T-cell (primary cell): ENCODE results near the gene SYTL1. TPM values are rescaled to one million over a fixed set of nuclear protein-coding genes. Genes with fewer than 3 reads are reported as not detected.
A peak's percentile ranks its signal among the peaks of the same experiment; 100 is the strongest.

ENCODE experiments used
- ATAC-seq, 4 experiments: fragments of 200-7000 bp in 3 of 4; fragments of 150-1000 bp in 1 of 4; cut with Tn5 transposase; replicated peaks in 1 of 4; 1 replicate in 3 of 4; 2 replicates in 1 of 4; pipeline ENCODE4 v1.10.0; 2021; ENCODE audit warnings: moderate library complexity in 3 of 4, mild to moderate bottlenecking in 2 of 4, moderate number of reproducible peaks in 1 of 4
- CTCF ChIA-PET, 2 donors: fragments of 300-600 bp; sonication (Branson Sonifier 250); formaldehyde crosslinking; loops; one replicate each; lab custom pipeline; 2022; ENCODE audit warnings: antibody characterized with exemption in 2 of 2; lab: Charles Lee
- POLR2A ChIA-PET, 2 donors: fragments of 300-600 bp; sonication (Branson Sonifier 250); formaldehyde crosslinking; loops; one replicate each; lab custom pipeline; 2022; ENCODE audit warnings: antibody characterized with exemption in 2 of 2; lab: Charles Lee
- DNase-seq, 35 experiments: peaks; one replicate each; pipeline versions ENCODE4 v3.0.0 to v3.0.0-alpha.2; 2013 to 2023
- H3K27ac ChIP-seq: one replicate; pipeline ENCODE4 v1.5.1; 2013; ENCODE audit warnings: low read length
- H3K27me3 ChIP-seq, 2 experiments: replicated peaks in 1 of 2; 1 replicate in 1 of 2; 2 replicates in 1 of 2; pipeline versions ENCODE4 v1.6.1 to v1.7.0; 2013; ENCODE audit warnings: low read length in 1 of 2, mixed read lengths in 1 of 2; ENCODE audit not compliant: control insufficient read depth in 2 of 2, insufficient read depth in 2 of 2; ENCODE audit errors: extremely low read depth in 1 of 2
- H3K36me3 ChIP-seq, 2 donors: 1 replicate in 1 of 2; 2 replicates in 1 of 2; pipeline versions ENCODE4 v1.6.1 to v1.7.0; 2013; ENCODE audit warnings: low read length in 1 of 2; ENCODE audit not compliant: control insufficient read depth in 2 of 2, insufficient read depth in 1 of 2; ENCODE audit errors: extremely low read depth in 1 of 2
- H3K4me1 ChIP-seq, 2 experiments: 1 replicate in 1 of 2; 2 replicates in 1 of 2; pipeline versions ENCODE4 v1.6.1 to v1.7.0; 2013; ENCODE audit warnings: low read length in 2 of 2, mixed read lengths in 1 of 2; ENCODE audit not compliant: insufficient read depth in 2 of 2, control insufficient read depth in 1 of 2; ENCODE audit errors: extremely low read depth in 1 of 2
- H3K4me3 ChIP-seq, 2 donors: 1 replicate in 1 of 2; 2 replicates in 1 of 2; pipeline versions ENCODE4 v1.5.1 to v1.7.0; 2013; ENCODE audit warnings: mild to moderate bottlenecking in 2 of 2, low read length in 1 of 2, moderate library complexity in 1 of 2; ENCODE audit not compliant: control insufficient read depth in 1 of 2; ENCODE audit errors: extremely low read depth in 1 of 2
- H3K9me3 ChIP-seq: 2 replicates; pipeline ENCODE4 v1.7.0; 2013
- H3K27ac Mint-ChIP-seq, 2 donors: one replicate each; pipeline ENCODE4 v1.8.0; 2020 to 2021; ENCODE audit warnings: mild to moderate bottlenecking in 2 of 2, mixed read lengths in 2 of 2
- H3K27me3 Mint-ChIP-seq, 2 donors: one replicate each; pipeline ENCODE4 v1.8.0; 2021 to 2022; ENCODE audit warnings: mixed read lengths in 2 of 2
- H3K36me3 Mint-ChIP-seq: one replicate; pipeline ENCODE4 v1.8.0; 2021; ENCODE audit warnings: mixed read lengths
- H3K4me1 Mint-ChIP-seq, 3 donors: one replicate each; pipeline ENCODE4 v1.8.0; 2020 to 2022; ENCODE audit warnings: mixed read lengths in 3 of 3, mild to moderate bottlenecking in 1 of 3
- H3K4me3 Mint-ChIP-seq, 3 donors: one replicate each; pipeline ENCODE4 v1.8.0; 2020 to 2022; ENCODE audit warnings: mild to moderate bottlenecking in 3 of 3, mixed read lengths in 3 of 3, moderate library complexity in 3 of 3
- H3K9me3 Mint-ChIP-seq, 3 donors: one replicate each; pipeline ENCODE4 v1.8.0; 2020 to 2022; ENCODE audit warnings: mixed read lengths in 3 of 3
- WGBS: methylation state at CpG from one replicate; pipeline ENCODE4 v1.1.5; 2013; ENCODE audit warnings: missing lambda C conversion rate; ENCODE audit not compliant: insufficient coverage; 5-methylcytosine and 5-hydroxymethylcytosine counted together
- total RNA-seq, 35 experiments: library from RNA in 6 of 35; stranded (reverse) in 6 of 35; fragments of 120-200 nt in 1 of 35; gene quantifications; one replicate each; pipeline versions ENCODE4 v1.2.1 to v1.2.4 and lab custom pipeline; 2013 to 2026

The SYTL1 gene
- total RNA-seq, 5 donors from 2014 or later (not counting 1 experiment from before 2014, with no cell fraction given), result 169 to 240 (median 199) TPM

DNA sequence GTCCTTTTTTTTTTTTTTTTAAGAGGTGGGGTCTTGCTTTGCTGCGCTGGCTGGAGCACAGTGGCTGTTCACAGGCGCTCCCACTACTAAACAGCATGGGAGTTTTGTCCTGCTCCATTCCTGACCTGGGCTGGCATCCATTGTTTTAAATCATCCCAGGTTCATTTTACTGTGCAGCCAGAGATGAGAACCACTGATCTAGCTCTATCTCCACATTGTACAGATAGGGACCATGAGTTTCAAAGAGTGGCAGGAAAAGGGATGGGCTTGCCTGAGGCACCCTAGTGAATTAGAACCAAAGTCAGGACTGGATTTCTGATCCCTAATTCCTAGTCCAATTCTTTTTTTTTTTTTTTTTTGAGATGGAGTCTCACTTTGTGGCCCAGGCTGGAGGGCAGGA lies 27.1 kb upstream of the SYTL1 start:
- no peak for DNase-seq
- Histone ChIP-seq H3K27me3 (peaks cover 0 to 5% of the 10 kb centered on the region in 2 experiments), H3K4me3 (no peak overlapping the region), H3K9me3 (no peaks in the 10 kb centered on the region), H3K4me1 (no peaks in the 10 kb centered on the region), H3K36me3 (peaks cover 0 to 4% of the 10 kb centered on the region in 2 donors), H3K27ac (no peak overlapping the region)
- ChIA-PET CTCF (interaction anchor here in 1 of 2 donors (0.6 kb wide), 1 partner anchor 13 kb away, joined by 5 read pairs; no protein-coding TSS in a partner anchor), POLR2A (interaction anchor here (0.7 kb wide), 2 partner anchors 355 to 805 kb away, joined by 8 to 9 read pairs; no protein-coding TSS in a partner anchor)
- Mint-ChIP-seq H3K9me3 (no peaks in the 10 kb centered on the region), H3K27me3 (peaks cover 0 to 9% of the 10 kb centered on the region in 2 donors), H3K36me3 (no peaks in the 10 kb centered on the region), H3K4me1 (no peaks in the 10 kb centered on the region), H3K4me3 (no peak overlapping the region), H3K27ac (no peak overlapping the region)
- no peak for ATAC-seq
- WGBS, result no CpG with 5 or more reads among the region's 2 CpGs

- no peak overlapping the region for H3K27ac Mint-ChIP-seq
- CTCF ChIA-PET, result interaction anchor here in 1 of 2 donors (0.6 to 0.8 kb wide), 2 partner anchors 10 to 319 kb away, joined by 3 read pairs; no protein-coding TSS in a partner anchor
- Histone ChIP-seq H3K27me3 (peaks cover 0 to 5% of the 10 kb centered on the region in 2 experiments), H3K9me3 (no peaks in the 10 kb centered on the region), H3K27ac (no peak overlapping the region), H3K36me3 (no peaks in the 10 kb centered on the region), H3K4me3 (no peak overlapping the region), H3K4me1 (peaks cover 0 to 7% of the 10 kb centered on the region in 2 experiments)
- H3K9me3 Mint-ChIP-seq, result no peaks in the 10 kb centered on the region
- ATAC-seq (no peak), DNase-seq (no peak)
- 98% methylated on average over 5 of the region's 5 CpGs for WGBS
- no peaks in the 10 kb centered on the region for H3K36me3 Mint-ChIP-seq
- POLR2A ChIA-PET, result interaction anchor here in 1 of 2 donors (0.6 kb wide), 1 partner anchor 141 kb away, joined by 4 read pairs; no protein-coding TSS in a partner anchor
- peaks cover 7 to 9% (median 8%) of the 10 kb centered on the region in 3 donors for H3K4me1 Mint-ChIP-seq
- H3K27me3 Mint-ChIP-seq, result peaks cover 3 to 12% of the 10 kb centered on the region in 2 donors
- no peak overlapping the region for H3K4me3 Mint-ChIP-seq
These were observed 25.0 kb upstream of the SYTL1 start for GRCh38 chr1:27316860-27317259.

DNA sequence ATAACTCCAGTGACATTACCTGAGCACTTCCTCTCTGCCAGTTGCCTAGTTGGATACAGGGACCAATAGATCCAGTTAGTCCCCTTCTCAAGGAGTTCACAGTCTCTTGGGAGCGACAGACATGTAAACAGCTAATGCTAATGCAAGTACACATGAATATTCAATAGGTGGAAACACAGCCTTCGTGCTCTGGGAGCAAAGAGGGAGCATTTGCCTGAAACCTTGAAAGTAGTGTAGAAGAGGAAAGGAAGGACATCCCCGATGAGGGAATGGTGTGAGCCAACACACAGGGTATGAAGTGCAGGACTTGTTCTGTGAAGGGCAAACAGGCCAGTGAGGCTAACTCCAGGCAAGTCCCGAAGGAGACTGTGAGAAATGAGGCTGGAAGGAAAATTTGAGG lies 23.7 kb upstream of the SYTL1 start:
- peaks cover 3 to 12% of the 10 kb centered on the region in 2 donors for H3K27me3 Mint-ChIP-seq
- Histone ChIP-seq H3K27ac (no peak overlapping the region), H3K27me3 (peaks cover 0 to 5% of the 10 kb centered on the region in 2 experiments), H3K4me1 (peaks cover 4 to 13% of the 10 kb centered on the region in 2 experiments), H3K36me3 (no peaks in the 10 kb centered on the region), H3K9me3 (no peaks in the 10 kb centered on the region), H3K4me3 (no peak overlapping the region)
- H3K4me1 Mint-ChIP-seq, result peaks cover 14 to 18% (median 15%) of the 10 kb centered on the region in 3 donors
- no peak for ATAC-seq
- no peaks in the 10 kb centered on the region for H3K9me3 Mint-ChIP-seq
- ChIA-PET CTCF (no interaction called here), POLR2A (interaction anchor here in 1 of 2 donors (0.6 kb wide), 1 partner anchor 20 kb away, joined by 11 read pairs; no protein-coding TSS in a partner anchor)
- no peak overlapping the region for H3K4me3 Mint-ChIP-seq
- WGBS, result 58% methylated on average over 4 of the region's 4 CpGs
- no peak overlapping the region for H3K27ac Mint-ChIP-seq
- DNase-seq, result no peak
- no peaks in the 10 kb centered on the region for H3K36me3 Mint-ChIP-seq

- ChIA-PET POLR2A (interaction anchor here in 1 of 2 donors (0.6 kb wide), 1 partner anchor 20 kb away, joined by 11 read pairs; no protein-coding TSS in a partner anchor), CTCF (interaction anchor here (0.7 to 0.8 kb wide), 3 partner anchors 41 to 1393 kb away, joined by 3 to 10 read pairs (median 7); no protein-coding TSS in a partner anchor)
- peaks cover under 1% of the 10 kb centered on the region for H3K36me3 Mint-ChIP-seq
- H3K4me1 Mint-ChIP-seq, result peaks cover 19 to 22% (median 20%) of the 10 kb centered on the region in 3 donors
- no peak overlapping the region for H3K27ac ChIP-seq
- peaks cover 6 to 18% of the 10 kb centered on the region in 2 experiments for H3K4me1 ChIP-seq
- H3K9me3 Mint-ChIP-seq, result no peaks in the 10 kb centered on the region
- H3K9me3 ChIP-seq, result no peaks in the 10 kb centered on the region
- no peaks in the 10 kb centered on the region for H3K36me3 ChIP-seq
- no peak overlapping the region for H3K4me3 Mint-ChIP-seq
- peaks cover 3 to 12% of the 10 kb centered on the region in 2 donors for H3K27me3 Mint-ChIP-seq
- WGBS, result no CpG with 5 or more reads among the region's 1 CpG
- ATAC-seq (no peak), DNase-seq (no peak)
- peaks cover 0 to 5% of the 10 kb centered on the region in 2 experiments for H3K27me3 ChIP-seq
- no peak overlapping the region for H3K27ac Mint-ChIP-seq
- no peak overlapping the region for H3K4me3 ChIP-seq
These were observed 23.2 kb upstream of the SYTL1 start for GRCh38 chr1:27318596-27318995.

- peak within 1 kb of the TSS; percentile 93 to 95 for H3K27ac Mint-ChIP-seq
- peak; percentile 97 for ATAC-seq
- POLR2A ChIA-PET, result no interaction called here
- H3K36me3 ChIP-seq, result peaks cover 3 to 25% of the 10 kb centered on the region in 2 donors
- peaks cover 0 to 5% of the 10 kb centered on the region in 2 experiments for H3K27me3 ChIP-seq
- H3K27ac ChIP-seq, result peak within 1 kb of the TSS; percentile 76
- peak within 1 kb of the TSS; percentile 91 to 95 (median 92) for H3K4me3 Mint-ChIP-seq
- peaks cover 3 to 12% of the 10 kb centered on the region in 2 donors for H3K27me3 Mint-ChIP-seq
- CTCF ChIA-PET, result interaction anchor here in 1 of 2 donors (1.5 kb wide), 1 partner anchor 11 kb away, joined by 5 read pairs; no protein-coding TSS in a partner anchor
- H3K4me1 Mint-ChIP-seq, result peaks cover 53 to 56% (median 53%) of the 10 kb centered on the region in 3 donors
- peaks cover 9 to 41% of the 10 kb centered on the region in 2 experiments for H3K4me1 ChIP-seq
- peak within 1 kb of the TSS; percentile 87 to 96 for H3K4me3 ChIP-seq
- no peaks in the 10 kb centered on the region for H3K9me3 Mint-ChIP-seq
- 0% methylated on average over 64 of the region's 67 CpGs for WGBS
- peaks cover 22% of the 10 kb centered on the region for H3K36me3 Mint-ChIP-seq
- peak; percentile 93 to 98 (median 97) for DNase-seq
- no peaks in the 10 kb centered on the region for H3K9me3 ChIP-seq
These were observed 19.8 kb upstream of the SYTL1 start, which contains the start of gene TMEM222 for GRCh38 chr1:27321813-27322568. Gene TMEM222, plus strand, starts transcription at chr1:27322163. Its CDS starts 35 bp downstream, at chr1:27322198.
